H1 (cell line): Measurements from ENCODE around the gene COPZ1.

Source experiments
- BRCA1 ChIP-seq: IDR thresholded peaks from 2 replicates; pipeline ENCODE4 v1.6.1; 2012; ENCODE audit warnings: low read depth, low read length, improper control_type of control experiment
- CEBPB ChIP-seq: IDR thresholded peaks from 2 replicates; pipeline ENCODE4 v1.6.1; 2012; ENCODE audit warnings: low read depth, low read length
- FOSL1 ChIP-seq: IDR thresholded peaks from 2 replicates; pipeline ENCODE4 v1.6.1; 2011; ENCODE audit warnings: mild to moderate bottlenecking, low read depth, low read length, moderate library complexity; ENCODE audit not compliant: insufficient read depth
- GABPA ChIP-seq: IDR thresholded peaks from 2 replicates; pipeline ENCODE4 v1.6.1; 2011; ENCODE audit warnings: mild to moderate bottlenecking, low read length, moderate library complexity, borderline replicate concordance; ENCODE audit not compliant: insufficient read depth
- HDAC2 ChIP-seq, 2 experiments: fragments of 300-600 bp in 1 of 2; sonication (generic) in 1 of 2; IDR thresholded peaks; 2 replicates each; pipeline ENCODE4 v1.6.1; 2011 to 2012; ENCODE audit warnings: low read depth in 2 of 2, low read length in 2 of 2, mild to moderate bottlenecking in 2 of 2, moderate library complexity in 2 of 2, borderline replicate concordance in 1 of 2, inconsistent platforms in 1 of 2
- TF ChIP-seq, protein P1 (sequence below): IDR thresholded peaks from 2 replicates; pipeline ENCODE4 v1.6.1; 2011; ENCODE audit warnings: low read depth, mild to moderate bottlenecking, low read length; ENCODE audit not compliant: insufficient read depth
- TF ChIP-seq, protein P2 (sequence below), 3 experiments: IDR thresholded peaks; 1 replicate in 2 of 3; 2 replicates in 1 of 3; pipeline versions ENCODE4 v1.5.1 to v1.6.1; 2011; ENCODE audit warnings: low read length in 3 of 3, mild to moderate bottlenecking in 3 of 3, inconsistent platforms in 2 of 3, low read depth in 1 of 3, moderate library complexity in 1 of 3; ENCODE audit not compliant: insufficient read depth in 1 of 3; ENCODE audit errors: control extremely low read depth in 1 of 3

DNA sequence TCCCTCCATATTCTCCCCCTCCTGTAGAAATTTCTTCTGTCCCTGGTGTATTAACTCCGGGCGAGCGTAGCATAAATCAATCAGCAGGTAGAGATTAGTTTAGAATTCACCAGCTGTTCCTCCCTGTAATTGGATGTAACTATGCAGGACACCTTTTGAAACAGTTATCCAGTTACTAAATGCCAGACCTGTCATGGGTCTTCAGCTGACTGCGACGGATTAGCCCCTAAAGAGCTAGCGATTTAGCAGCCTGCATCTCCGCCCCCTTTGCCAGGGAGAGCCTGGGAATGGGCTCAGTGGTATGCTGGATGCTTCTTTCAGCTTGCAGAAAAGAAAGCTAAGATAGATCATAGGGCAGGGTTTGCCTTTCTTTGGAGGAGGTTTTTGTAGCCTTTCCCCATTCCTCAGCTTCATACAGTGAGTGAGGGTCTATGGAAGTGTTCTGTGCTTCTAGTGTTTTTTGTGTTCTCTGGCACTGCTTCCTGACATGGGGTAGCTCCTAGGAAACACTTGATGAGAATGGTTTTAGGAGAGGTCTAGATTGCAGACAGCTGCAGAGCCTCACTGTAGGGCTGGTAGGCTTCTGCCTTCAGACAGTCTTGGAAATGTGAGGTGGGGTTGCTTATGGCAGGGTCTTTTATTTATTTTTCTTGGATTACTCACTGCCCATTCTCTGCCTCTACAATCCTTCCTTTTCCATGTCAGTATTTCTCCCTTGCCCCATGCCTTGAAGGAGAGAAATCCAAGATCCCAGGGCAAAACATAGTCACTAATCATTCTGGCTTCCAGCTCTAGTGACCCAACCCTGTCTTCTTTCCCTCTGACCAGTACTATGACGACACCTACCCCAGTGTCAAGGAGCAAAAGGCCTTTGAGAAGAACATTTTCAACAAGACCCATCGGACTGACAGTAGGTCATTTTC is 16.7 kb downstream of the COPZ1 start:
- TF ChIP-seq GABPA (no peak), HDAC2 (IDR thresholded peaks at IDR 0.05; ENCODE audit: borderline replicate concordance in 1 of 2, low read depth in 2 of 2, low read length in 2 of 2) (no peak), BRCA1 (no peak), CEBPB (no peak), FOSL1 (no peak)
- TF ChIP-seq, protein P1, sequence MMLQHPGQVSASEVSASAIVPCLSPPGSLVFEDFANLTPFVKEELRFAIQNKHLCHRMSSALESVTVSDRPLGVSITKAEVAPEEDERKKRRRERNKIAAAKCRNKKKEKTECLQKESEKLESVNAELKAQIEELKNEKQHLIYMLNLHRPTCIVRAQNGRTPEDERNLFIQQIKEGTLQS = no peak
- TF ChIP-seq, protein P2, sequence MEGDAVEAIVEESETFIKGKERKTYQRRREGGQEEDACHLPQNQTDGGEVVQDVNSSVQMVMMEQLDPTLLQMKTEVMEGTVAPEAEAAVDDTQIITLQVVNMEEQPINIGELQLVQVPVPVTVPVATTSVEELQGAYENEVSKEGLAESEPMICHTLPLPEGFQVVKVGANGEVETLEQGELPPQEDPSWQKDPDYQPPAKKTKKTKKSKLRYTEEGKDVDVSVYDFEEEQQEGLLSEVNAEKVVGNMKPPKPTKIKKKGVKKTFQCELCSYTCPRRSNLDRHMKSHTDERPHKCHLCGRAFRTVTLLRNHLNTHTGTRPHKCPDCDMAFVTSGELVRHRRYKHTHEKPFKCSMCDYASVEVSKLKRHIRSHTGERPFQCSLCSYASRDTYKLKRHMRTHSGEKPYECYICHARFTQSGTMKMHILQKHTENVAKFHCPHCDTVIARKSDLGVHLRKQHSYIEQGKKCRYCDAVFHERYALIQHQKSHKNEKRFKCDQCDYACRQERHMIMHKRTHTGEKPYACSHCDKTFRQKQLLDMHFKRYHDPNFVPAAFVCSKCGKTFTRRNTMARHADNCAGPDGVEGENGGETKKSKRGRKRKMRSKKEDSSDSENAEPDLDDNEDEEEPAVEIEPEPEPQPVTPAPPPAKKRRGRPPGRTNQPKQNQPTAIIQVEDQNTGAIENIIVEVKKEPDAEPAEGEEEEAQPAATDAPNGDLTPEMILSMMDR (IDR thresholded peaks at IDR 0.05; ENCODE audit: control extremely low read depth in 1 of 3, insufficient read depth in 1 of 3, low read depth in 1 of 3, low read length in 3 of 3) = no peak
